Measurements from ENCODE around the gene PEX14. TPM values are rescaled to one million over a fixed set of nuclear protein-coding genes. Genes with fewer than 3 reads are reported as not detected.

Gene PEX14
- total and polyA plus RNA-seq, 5 donors from 2014 or later: 3.5 to 22.4 (median 4.9) TPM

- Mint-ChIP-seq H3K9me3 (no peaks in the 10 kb centered on the region), H3K36me3 (peaks cover 3% of the 10 kb centered on the region), H3K27ac (peak overlapping the region; percentile 85 to 95 (median 92)), H3K4me1 (peaks cover 11 to 28% (median 19%) of the 10 kb centered on the region in 4 donors), H3K4me3 (peak overlapping the region; percentile 85 to 94 (median 90)), H3K27me3 (no peaks in the 10 kb centered on the region)
- peak in 2 of 3 donors; percentile 11 to 34 for DNase-seq
- no peak for ATAC-seq (ENCODE audit: low read depth in 2 of 2)
- H3K27ac ChIP-seq (ENCODE audit: insufficient read depth, low read length, poor library complexity, severe bottlenecking): peak overlapping the region; percentile 85
- no peaks in the 10 kb centered on the region for H3K9me3 ChIP-seq (ENCODE audit: control insufficient read depth in 2 of 2, low read length in 2 of 2)
- peaks cover 19% of the 10 kb centered on the region for H3K4me1 ChIP-seq (ENCODE audit: control insufficient read depth, insufficient read depth, low read length, poor library complexity, severe bottlenecking)
- no peaks in the 10 kb centered on the region for H3K36me3 ChIP-seq (ENCODE audit: control insufficient read depth, insufficient read depth, low read length)
- H3K27me3 ChIP-seq (ENCODE audit: control insufficient read depth, insufficient read depth, low read length): no peaks in the 10 kb centered on the region
- peak overlapping the region; percentile 69 for H3K4me3 ChIP-seq (ENCODE audit: low read depth, low read length)
Observed at GRCh38 chr1:10431070-10431730, 43.5 kb upstream of the PEX14 start.

- H3K36me3 ChIP-seq (ENCODE audit: control insufficient read depth, insufficient read depth, low read length): no peaks in the 10 kb centered on the region
- no peak overlapping the region for H3K4me3 ChIP-seq (ENCODE audit: low read depth, low read length)
- Mint-ChIP-seq H3K27ac (no peak overlapping the region), H3K4me3 (peak overlapping the region in 3 of 4 donors; percentile 28 to 52 (median 47)), H3K9me3 (no peaks in the 10 kb centered on the region), H3K27me3 (no peaks in the 10 kb centered on the region), H3K36me3 (peaks cover 3% of the 10 kb centered on the region), H3K4me1 (peaks cover 9 to 28% (median 18%) of the 10 kb centered on the region in 4 donors)
- DNase-seq (no peak), ATAC-seq (ENCODE audit: low read depth in 2 of 2) (no peak)
- no peaks in the 10 kb centered on the region for H3K27me3 ChIP-seq (ENCODE audit: control insufficient read depth, insufficient read depth, low read length)
- peaks cover 19% of the 10 kb centered on the region for H3K4me1 ChIP-seq (ENCODE audit: control insufficient read depth, insufficient read depth, low read length, poor library complexity, severe bottlenecking)
- H3K27ac ChIP-seq (ENCODE audit: insufficient read depth, low read length, poor library complexity, severe bottlenecking): no peak overlapping the region
- no peaks in the 10 kb centered on the region for H3K9me3 ChIP-seq (ENCODE audit: control insufficient read depth in 2 of 2, low read length in 2 of 2)
Observed at GRCh38 chr1:10432910-10433700, 41.6 kb upstream of the PEX14 start.

- peaks cover 19% of the 10 kb centered on the region for H3K4me1 ChIP-seq (ENCODE audit: control insufficient read depth, insufficient read depth, low read length, poor library complexity, severe bottlenecking)
- H3K9me3 Mint-ChIP-seq: no peaks in the 10 kb centered on the region
- peaks cover 9 to 28% (median 17%) of the 10 kb centered on the region in 4 donors for H3K4me1 Mint-ChIP-seq
- ATAC-seq (ENCODE audit: low read depth in 2 of 2) (no peak), DNase-seq (no peak)
- peaks cover 3% of the 10 kb centered on the region for H3K36me3 Mint-ChIP-seq
- no peaks in the 10 kb centered on the region for H3K27me3 ChIP-seq (ENCODE audit: control insufficient read depth, insufficient read depth, low read length)
- H3K27me3 Mint-ChIP-seq: no peaks in the 10 kb centered on the region
- no peak overlapping the region for H3K27ac ChIP-seq (ENCODE audit: insufficient read depth, low read length, poor library complexity, severe bottlenecking)
- no peaks in the 10 kb centered on the region for H3K9me3 ChIP-seq (ENCODE audit: control insufficient read depth in 2 of 2, low read length in 2 of 2)
- peak overlapping the region in 2 of 4 donors; percentile 3 to 47 for H3K4me3 Mint-ChIP-seq
- no peak overlapping the region for H3K4me3 ChIP-seq (ENCODE audit: low read depth, low read length)
- H3K27ac Mint-ChIP-seq: no peak overlapping the region
- no peaks in the 10 kb centered on the region for H3K36me3 ChIP-seq (ENCODE audit: control insufficient read depth, insufficient read depth, low read length)
Observed at GRCh38 chr1:10433790-10434189, 41.0 kb upstream of the PEX14 start.

- no peaks in the 10 kb centered on the region for H3K27me3 ChIP-seq (ENCODE audit: control insufficient read depth, insufficient read depth, low read length)
- no peak overlapping the region for H3K4me3 Mint-ChIP-seq
- no peaks in the 10 kb centered on the region for H3K36me3 ChIP-seq (ENCODE audit: control insufficient read depth, insufficient read depth, low read length)
- no peak overlapping the region for H3K27ac ChIP-seq (ENCODE audit: insufficient read depth, low read length, poor library complexity, severe bottlenecking)
- H3K4me1 ChIP-seq (ENCODE audit: control insufficient read depth, insufficient read depth, low read length, poor library complexity, severe bottlenecking): peaks cover 15% of the 10 kb centered on the region
- no peaks in the 10 kb centered on the region for H3K9me3 Mint-ChIP-seq
- no peaks in the 10 kb centered on the region for H3K27me3 Mint-ChIP-seq
- peaks cover 3% of the 10 kb centered on the region for H3K36me3 Mint-ChIP-seq
- H3K4me3 ChIP-seq (ENCODE audit: low read depth, low read length): no peak overlapping the region
- DNase-seq: no peak
- H3K27ac Mint-ChIP-seq: no peak overlapping the region
- ATAC-seq (ENCODE audit: low read depth in 2 of 2): no peak
- H3K4me1 Mint-ChIP-seq: peaks cover 9 to 27% (median 16%) of the 10 kb centered on the region in 4 donors
- H3K9me3 ChIP-seq (ENCODE audit: control insufficient read depth in 2 of 2, low read length in 2 of 2): no peaks in the 10 kb centered on the region
Observed at GRCh38 chr1:10434590-10434989, 40.2 kb upstream of the PEX14 start.

GRCh38 chr1:10437052-10437451 lies 37.7 kb upstream of the PEX14 start:
- ATAC-seq (ENCODE audit: low read depth in 2 of 2) (no peak), DNase-seq (no peak)
- Mint-ChIP-seq H3K4me3 (peak overlapping the region in 2 of 4 donors; percentile 44 to 51), H3K9me3 (no peaks in the 10 kb centered on the region), H3K36me3 (peaks cover 3% of the 10 kb centered on the region), H3K27me3 (no peaks in the 10 kb centered on the region), H3K4me1 (peaks cover 5 to 9% (median 6%) of the 10 kb centered on the region in 4 donors), H3K27ac (no peak overlapping the region)
- no peaks in the 10 kb centered on the region for H3K9me3 ChIP-seq (ENCODE audit: control insufficient read depth in 2 of 2, low read length in 2 of 2)
- H3K4me1 ChIP-seq (ENCODE audit: control insufficient read depth, insufficient read depth, low read length, poor library complexity, severe bottlenecking): no peaks in the 10 kb centered on the region
- no peaks in the 10 kb centered on the region for H3K27me3 ChIP-seq (ENCODE audit: control insufficient read depth, insufficient read depth, low read length)
- no peak overlapping the region for H3K27ac ChIP-seq (ENCODE audit: insufficient read depth, low read length, poor library complexity, severe bottlenecking)
- no peak overlapping the region for H3K4me3 ChIP-seq (ENCODE audit: low read depth, low read length)
- no peaks in the 10 kb centered on the region for H3K36me3 ChIP-seq (ENCODE audit: control insufficient read depth, insufficient read depth, low read length)

GRCh38 chr1:10438677-10439163 lies 36.0 kb upstream of the PEX14 start:
- H3K4me3 Mint-ChIP-seq: no peak overlapping the region
- ATAC-seq (ENCODE audit: low read depth in 2 of 2) (no peak), DNase-seq (no peak)
- Histone ChIP-seq H3K36me3 (ENCODE audit: control insufficient read depth, insufficient read depth, low read length) (no peaks in the 10 kb centered on the region), H3K4me3 (ENCODE audit: low read depth, low read length) (no peak overlapping the region), H3K4me1 (ENCODE audit: control insufficient read depth, insufficient read depth, low read length, poor library complexity, severe bottlenecking) (no peaks in the 10 kb centered on the region), H3K9me3 (ENCODE audit: control insufficient read depth in 2 of 2, low read length in 2 of 2) (no peaks in the 10 kb centered on the region), H3K27ac (ENCODE audit: insufficient read depth, low read length, poor library complexity, severe bottlenecking) (no peak overlapping the region), H3K27me3 (ENCODE audit: control insufficient read depth, insufficient read depth, low read length) (no peaks in the 10 kb centered on the region)
- H3K27ac Mint-ChIP-seq: peak overlapping the region in 1 of 3 donors; percentile 47
- no peaks in the 10 kb centered on the region for H3K9me3 Mint-ChIP-seq
- H3K27me3 Mint-ChIP-seq: no peaks in the 10 kb centered on the region
- H3K36me3 Mint-ChIP-seq: peaks cover 3% of the 10 kb centered on the region
- peaks cover 5 to 6% (median 5%) of the 10 kb centered on the region in 4 donors for H3K4me1 Mint-ChIP-seq

- H3K27ac ChIP-seq (ENCODE audit: insufficient read depth, low read length, poor library complexity, severe bottlenecking): no peak overlapping the region
- no peaks in the 10 kb centered on the region for H3K36me3 ChIP-seq (ENCODE audit: control insufficient read depth, insufficient read depth, low read length)
- no peaks in the 10 kb centered on the region for H3K9me3 Mint-ChIP-seq
- no peak overlapping the region for H3K4me3 Mint-ChIP-seq
- no peak overlapping the region for H3K4me3 ChIP-seq (ENCODE audit: low read depth, low read length)
- no peaks in the 10 kb centered on the region for H3K27me3 ChIP-seq (ENCODE audit: control insufficient read depth, insufficient read depth, low read length)
- no peak overlapping the region for H3K27ac Mint-ChIP-seq
- DNase-seq: no peak
- peaks cover 0 to 5% (median 2%) of the 10 kb centered on the region in 4 donors for H3K4me1 Mint-ChIP-seq
- H3K9me3 ChIP-seq (ENCODE audit: control insufficient read depth in 2 of 2, low read length in 2 of 2): no peaks in the 10 kb centered on the region
- no peaks in the 10 kb centered on the region for H3K27me3 Mint-ChIP-seq
- no peaks in the 10 kb centered on the region for H3K4me1 ChIP-seq (ENCODE audit: control insufficient read depth, insufficient read depth, low read length, poor library complexity, severe bottlenecking)
- peaks cover under 1% of the 10 kb centered on the region for H3K36me3 Mint-ChIP-seq
- ATAC-seq (ENCODE audit: low read depth in 2 of 2): no peak
Observed at GRCh38 chr1:10440305-10440704, 34.4 kb upstream of the PEX14 start.

Measured in CD4-positive, CD25-positive, alpha-beta regulatory T cell (primary cell).